K562 (cell line): Measurements from ENCODE around the gene CYBRD1. TPM values are rescaled to one million over a fixed set of nuclear protein-coding genes. Genes with fewer than 3 reads are reported as not detected.

ENCODE experiments used
- ATAC-seq: fragments of 200-7000 bp; cut with Tn5 transposase; 3 replicates; pipeline ENCODE4 v1.9.1; 2020; ENCODE audit warnings: moderate library complexity
- BruUV-seq: library from RNA; stranded (reverse); fragments of 400-500 nt; replicated peaks from 2 replicates; lab custom pipeline; 2021; lab: Mats Ljungman, UMichigan
- CTCF ChIA-PET: fragments of 300-600 bp; formaldehyde crosslinking; extraction: SDS; loops from one replicate; lab custom pipeline; 2021; ENCODE audit warnings: low intra/inter-chr PET ratio; lab: Yijun Ruan, JAX
- POLR2A ChIA-PET: fragments of 300-600, 350-650 bp; sonication (Branson Sonifier 250); formaldehyde crosslinking; extraction: SDS; loops from one replicate; lab custom pipeline; 2021; ENCODE audit warnings: antibody characterized with exemption, inconsistent platforms; lab: Yijun Ruan, JAX
- DNase-seq, 4 experiments: peaks; one replicate each; pipeline versions ENCODE4 v3.0.0 to v3.0.0-alpha.2; 2011 to 2018; ENCODE audit warnings: low spot score in 3 of 4, mixed read lengths in 3 of 4; ENCODE audit errors: extremely low read depth in 1 of 4
- FAIRE-seq: peaks from 2 replicates; lab custom pipeline; 2011; peaks lifted over from hg19 to GRCh38; lab: Jason Lieb, UNC
- H2AFZ ChIP-seq: 2 replicates; pipeline ENCODE4 v1.6.0; 2011; ENCODE audit warnings: low read depth, low read length, control low read depth, inconsistent platforms
- H3K27ac ChIP-seq: fragments of 200-600 bp; 3 replicates; pipeline ENCODE4 v1.8.0; 2011; ENCODE audit warnings: low read depth, mild to moderate bottlenecking, control low read depth, inconsistent platforms, low read length, moderate library complexity, mixed read lengths; ENCODE audit errors: extremely low read depth
- H3K27me3 ChIP-seq, 2 experiments: fragments of 300-600 bp in 1 of 2; 2 replicates in 1 of 2; 3 replicates in 1 of 2; pipeline versions ENCODE4 v1.6.0 to v1.8.0; 2011; ENCODE audit warnings: inconsistent platforms in 2 of 2, low read length in 2 of 2, mild to moderate bottlenecking in 1 of 2, mixed read lengths in 1 of 2, moderate library complexity in 1 of 2; ENCODE audit not compliant: control insufficient read depth in 2 of 2, insufficient read depth in 2 of 2
- H3K36me3 ChIP-seq: fragments of 300-600 bp; 3 replicates; pipeline ENCODE4 v1.8.0; 2011; ENCODE audit warnings: mild to moderate bottlenecking, low read length, inconsistent platforms; ENCODE audit not compliant: control insufficient read depth, insufficient read depth
- H3K4me1 ChIP-seq, 2 experiments: fragments of 200-600 bp in 1 of 2; replicated peaks in 1 of 2; 2 replicates in 1 of 2; 3 replicates in 1 of 2; pipeline versions ENCODE4 v1.5.1 to v1.8.0; 2011; ENCODE audit warnings: inconsistent platforms in 2 of 2, low read length in 2 of 2, mild to moderate bottlenecking in 1 of 2, mixed read lengths in 1 of 2, moderate library complexity in 1 of 2; ENCODE audit not compliant: control insufficient read depth in 2 of 2, insufficient read depth in 2 of 2
- H3K4me2 ChIP-seq: 2 replicates; pipeline ENCODE4 v1.6.1; 2011; ENCODE audit warnings: low read length, control low read depth, inconsistent platforms, mixed read lengths; ENCODE audit not compliant: insufficient read depth
- H3K4me3 ChIP-seq: fragments of 200-600 bp; sonication (generic), shearing (Covaris generic); 2 replicates; pipeline ENCODE4 v1.5.1; 2016; ENCODE audit warnings: control low read depth, inconsistent platforms
- H3K79me2 ChIP-seq: fragments of 200-600 bp; 3 replicates; pipeline ENCODE4 v1.8.0; 2011; ENCODE audit warnings: low read length, inconsistent platforms; ENCODE audit not compliant: control insufficient read depth, insufficient read depth
- H3K9ac ChIP-seq, 2 experiments: 2 replicates each; pipeline versions ENCODE4 v1.6.0 to v1.6.1; 2011; ENCODE audit warnings: low read depth in 2 of 2, low read length in 2 of 2, control low read depth in 1 of 2, inconsistent platforms in 1 of 2, mild to moderate bottlenecking in 1 of 2, mixed read lengths in 1 of 2; ENCODE audit not compliant: insufficient read depth in 1 of 2
- H3K9me1 ChIP-seq: one replicate; pipeline ENCODE4 v1.6.0; 2011; ENCODE audit warnings: inconsistent platforms, mild to moderate bottlenecking, low read length, moderate library complexity; ENCODE audit not compliant: control insufficient read depth, insufficient read depth
- H3K9me3 ChIP-seq: replicated peaks from 2 replicates; pipeline ENCODE4 v1.5.1; 2011; ENCODE audit warnings: low read depth, low read length, inconsistent platforms; ENCODE audit not compliant: control insufficient read depth, insufficient read depth
- H4K20me1 ChIP-seq: replicated peaks from 2 replicates; pipeline ENCODE4 v1.6.1; 2011; ENCODE audit warnings: low read length, inconsistent platforms, mixed read lengths; ENCODE audit not compliant: control insufficient read depth, insufficient read depth
- C11orf30 ChIP-seq: fragments of 450-650 bp; IDR thresholded peaks from 2 replicates; pipeline ENCODE4 v1.6.1; 2016; ENCODE audit warnings: low read depth, mild to moderate bottlenecking
- CSDE1 ChIP-seq, 2 experiments: fragments of 450-650 bp; IDR thresholded peaks; 2 replicates each; pipeline ENCODE4 v1.6.1; 2016; ENCODE audit warnings: mild to moderate bottlenecking in 1 of 2
- ETS2 ChIP-seq: IDR thresholded peaks from 2 replicates; pipeline ENCODE4 v1.6.1; 2016; ENCODE audit warnings: borderline replicate concordance, missing genetic modification characterization, mild to moderate bottlenecking, moderate library complexity, missing compliant biosample characterization; ENCODE audit not compliant: poor library complexity, severe bottlenecking
- EZH2 ChIP-seq: IDR thresholded peaks from 2 replicates; pipeline ENCODE4 v1.6.1; 2012; ENCODE audit warnings: low read depth, mild to moderate bottlenecking, inconsistent platforms, low read length, borderline replicate concordance
- HOXB6 ChIP-seq: fragments of 250-450 bp; sonication (Bioruptor Pico); IDR thresholded peaks from 2 replicates; pipeline ENCODE4 v1.5.1; 2022; ENCODE audit warnings: mild to moderate bottlenecking, borderline replicate concordance
- MCM3 ChIP-seq: fragments of 450-650 bp; IDR thresholded peaks from 2 replicates; pipeline ENCODE4 v1.6.1; 2016
- NFRKB ChIP-seq: fragments of 450-650 bp; IDR thresholded peaks from 2 replicates; pipeline ENCODE4 v1.6.1; 2016; ENCODE audit warnings: low read depth
- PTTG1 ChIP-seq: fragments of 450-650 bp; IDR thresholded peaks from 2 replicates; pipeline ENCODE4 v1.6.1; 2016; ENCODE audit warnings: low read depth, mild to moderate bottlenecking, missing genetic modification characterization, missing compliant biosample characterization
- RBBP5 ChIP-seq: fragments of 200-600 bp; sonication (generic); IDR thresholded peaks from 2 replicates; pipeline ENCODE4 v1.6.1; 2012; ENCODE audit warnings: borderline replicate concordance, mild to moderate bottlenecking, low read length, control low read depth, inconsistent platforms; ENCODE audit not compliant: insufficient read depth, poor library complexity, severe bottlenecking
- SMARCA4 ChIP-seq: fragments of 450-650 bp; IDR thresholded peaks from 2 replicates; pipeline ENCODE4 v1.6.1; 2016
- SREBF1 ChIP-seq: fragments of 150-350 bp; IDR thresholded peaks from 2 replicates; pipeline ENCODE4 v1.6.1; 2014; ENCODE audit warnings: antibody characterized with exemption, low read depth, low read length, borderline replicate concordance
- ZNF121 ChIP-seq: sonication (generic); formaldehyde crosslinking; conservative IDR thresholded peaks from 2 replicates; pipeline ENCODE4 v1.8.0; 2022; ENCODE audit warnings: missing genetic modification reagents
- ZNF174 ChIP-seq: fragments of 250-450 bp; sonication (Bioruptor Pico); IDR thresholded peaks from 2 replicates; pipeline ENCODE4 v1.4.0; 2020; ENCODE audit warnings: mild to moderate bottlenecking
- ZNF445 ChIP-seq: fragments of 250-450 bp; sonication (Bioruptor Pico); IDR thresholded peaks from 2 replicates; pipeline ENCODE4 v1.4.0; 2020; ENCODE audit warnings: low read depth, mild to moderate bottlenecking, moderate library complexity
- ZNF77 ChIP-seq: fragments of 250-450 bp; sonication (Bioruptor Pico); IDR thresholded peaks from 2 replicates; pipeline ENCODE4 v1.5.0; 2020
- ZNF830 ChIP-seq: fragments of 250-450 bp; sonication (Bioruptor Pico); IDR thresholded peaks from 2 replicates; pipeline ENCODE4 v1.5.0; 2021; ENCODE audit warnings: mild to moderate bottlenecking
- WGBS: fragments of 100-300 bp; shearing (Covaris generic); methylation state at CpG from one replicate; pipeline ENCODE4 v1.1.6; 2016; ENCODE audit warnings: low coverage, mixed read lengths; ENCODE audit not compliant: insufficient coverage; ENCODE audit errors: missing lambda C conversion rate; 5-methylcytosine and 5-hydroxymethylcytosine counted together
- in situ Hi-C: fragments of 300-500 bp; cut with MboI; formaldehyde crosslinking; loops from 4 replicates; pipeline ENCODE4 v1.15.0; 2018; ENCODE audit warnings: inconsistent platforms, mixed read lengths
- intact Hi-C: fragments of 100-400 bp; cut with micrococcal nuclease; formaldehyde crosslinking; loops from 2 replicates; pipeline ENCODE4 v1.14.2; 2022
- polyA plus RNA-seq, 8 experiments: library from polyadenylated mRNA; depleted of rRNA in 4 of 8; stranded (reverse) in 5 of 8; unstranded in 3 of 8; fragments of >200 nt; fragmentation: Nextera tagmentation in 2 of 8; fragmentation: Illumina TruSeq in 1 of 8; extraction: Ambion mirVana in 2 of 8; extraction: Trizol in 1 of 8; gene quantifications; 2 replicates each; pipeline versions ENCODE4 v1.2.1 to v1.2.3, GENCODE V29; 2011 to 2014; ENCODE audit warnings: inconsistent platforms in 1 of 8, missing spikeins in 1 of 8
- total RNA-seq, 7 experiments: library from RNA; depleted of rRNA in 6 of 7; stranded (reverse); fragments of >200 nt in 6 of 7; fragmentation: Illumina TruSeq in 2 of 7; extraction: Trizol in 2 of 7; gene quantifications; 2 replicates each; pipeline versions ENCODE4 v1.2.1 to v1.2.3, GENCODE V29; 2011 to 2021; ENCODE audit warnings: low replicate concordance in 1 of 7
- TF ChIP-seq, protein P1 (sequence below), 2 experiments: fragments of 450-650 bp; IDR thresholded peaks; 2 replicates each; pipeline ENCODE4 v1.6.1; 2016
- TF ChIP-seq, protein P2 (sequence below): sonication (generic); formaldehyde crosslinking; IDR thresholded peaks from 2 replicates; pipeline ENCODE4 v1.8.0; 2022; ENCODE audit warnings: missing genetic modification reagents, mild to moderate bottlenecking, moderate library complexity, borderline replicate concordance
- TF ChIP-seq, protein P3 (sequence below): fragments of 450-650 bp; IDR thresholded peaks from 2 replicates; pipeline ENCODE4 v1.6.1; 2018; ENCODE audit not compliant: partially characterized antibody

CYBRD1 gene
- total and polyA plus RNA-seq, 9 of the 15 experiments (the other 6 are each of a cell fraction or from before 2014, with no cell fraction given): 9.6 to 22.4 (median 15.6) TPM

GRCh38 chr2:171531291-171531690, 9.0 kb downstream of the CYBRD1 start:
- Histone ChIP-seq H3K4me2 (no peak overlapping the region), H2AFZ (no peak overlapping the region; the same call in 1 of the 2 replicates), H3K4me3 (no peak overlapping the region), H3K9me1 (no peaks in the 10 kb centered on the region), H3K27me3 (no peaks in the 10 kb centered on the region), H3K9me3 (no peaks in the 10 kb centered on the region), H3K27ac (no peak overlapping the region), H3K4me1 (peaks cover 8 to 13% of the 10 kb centered on the region in 2 experiments; a peak in 4 of 5 replicates), H4K20me1 (no peaks in the 10 kb centered on the region), H3K36me3 (peaks cover 12% of the 10 kb centered on the region; the same call in 2 of the 3 replicates), H3K9ac (no peak overlapping the region), H3K79me2 (peaks cover 38% of the 10 kb centered on the region)
- DNase-seq (peak in 1 of 4 experiments; percentile 41), FAIRE-seq (no peak), ATAC-seq (peak; percentile 9; the same call in 1 of the 3 replicates)
- POLR2A ChIA-PET: interaction anchor here (0.6 to 3.2 kb wide), 7 partner anchors 10 to 1860 kb away, joined by 3 to 23 read pairs (median 3); partner anchors contain the start of gene CYBRD1
- intact Hi-C loops: no loop called here
- whole genome bisulfite sequencing: 20% methylated on average over 7 of the region's 7 CpGs
- BruUV-seq: no TSS peak
- CTCF ChIA-PET: no interaction called here
- in situ Hi-C loops: no loop called here
- TF ChIP-seq NFRKB: no peak
- TF ChIP-seq ZNF830: no peak
- TF ChIP-seq C11orf30: 0 out of 2 replicates have a peak, but pooled peaks have one; percentile 4
- TF ChIP-seq ZNF77 (CRISPR knock-in tag): no peak
- TF ChIP-seq HOXB6 (CRISPR knock-in tag): no peak
- TF ChIP-seq, protein P1, sequence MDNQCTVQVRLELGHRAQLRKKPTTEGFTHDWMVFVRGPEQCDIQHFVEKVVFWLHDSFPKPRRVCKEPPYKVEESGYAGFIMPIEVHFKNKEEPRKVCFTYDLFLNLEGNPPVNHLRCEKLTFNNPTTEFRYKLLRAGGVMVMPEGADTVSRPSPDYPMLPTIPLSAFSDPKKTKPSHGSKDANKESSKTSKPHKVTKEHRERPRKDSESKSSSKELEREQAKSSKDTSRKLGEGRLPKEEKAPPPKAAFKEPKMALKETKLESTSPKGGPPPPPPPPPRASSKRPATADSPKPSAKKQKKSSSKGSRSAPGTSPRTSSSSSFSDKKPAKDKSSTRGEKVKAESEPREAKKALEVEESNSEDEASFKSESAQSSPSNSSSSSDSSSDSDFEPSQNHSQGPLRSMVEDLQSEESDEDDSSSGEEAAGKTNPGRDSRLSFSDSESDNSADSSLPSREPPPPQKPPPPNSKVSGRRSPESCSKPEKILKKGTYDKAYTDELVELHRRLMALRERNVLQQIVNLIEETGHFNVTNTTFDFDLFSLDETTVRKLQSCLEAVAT (IDR thresholded peaks at IDR 0.05): no peak
- no peak for TF ChIP-seq CSDE1 (IDR thresholded peaks at IDR 0.05)
- TF ChIP-seq, protein P2, sequence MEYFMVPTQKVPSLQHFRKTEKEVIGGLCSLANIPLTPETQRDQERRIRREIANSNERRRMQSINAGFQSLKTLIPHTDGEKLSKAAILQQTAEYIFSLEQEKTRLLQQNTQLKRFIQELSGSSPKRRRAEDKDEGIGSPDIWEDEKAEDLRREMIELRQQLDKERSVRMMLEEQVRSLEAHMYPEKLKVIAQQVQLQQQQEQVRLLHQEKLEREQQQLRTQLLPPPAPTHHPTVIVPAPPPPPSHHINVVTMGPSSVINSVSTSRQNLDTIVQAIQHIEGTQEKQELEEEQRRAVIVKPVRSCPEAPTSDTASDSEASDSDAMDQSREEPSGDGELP: no peak
- TF ChIP-seq ZNF121 (CRISPR knock-in tag): no peak
- TF ChIP-seq, protein P3, sequence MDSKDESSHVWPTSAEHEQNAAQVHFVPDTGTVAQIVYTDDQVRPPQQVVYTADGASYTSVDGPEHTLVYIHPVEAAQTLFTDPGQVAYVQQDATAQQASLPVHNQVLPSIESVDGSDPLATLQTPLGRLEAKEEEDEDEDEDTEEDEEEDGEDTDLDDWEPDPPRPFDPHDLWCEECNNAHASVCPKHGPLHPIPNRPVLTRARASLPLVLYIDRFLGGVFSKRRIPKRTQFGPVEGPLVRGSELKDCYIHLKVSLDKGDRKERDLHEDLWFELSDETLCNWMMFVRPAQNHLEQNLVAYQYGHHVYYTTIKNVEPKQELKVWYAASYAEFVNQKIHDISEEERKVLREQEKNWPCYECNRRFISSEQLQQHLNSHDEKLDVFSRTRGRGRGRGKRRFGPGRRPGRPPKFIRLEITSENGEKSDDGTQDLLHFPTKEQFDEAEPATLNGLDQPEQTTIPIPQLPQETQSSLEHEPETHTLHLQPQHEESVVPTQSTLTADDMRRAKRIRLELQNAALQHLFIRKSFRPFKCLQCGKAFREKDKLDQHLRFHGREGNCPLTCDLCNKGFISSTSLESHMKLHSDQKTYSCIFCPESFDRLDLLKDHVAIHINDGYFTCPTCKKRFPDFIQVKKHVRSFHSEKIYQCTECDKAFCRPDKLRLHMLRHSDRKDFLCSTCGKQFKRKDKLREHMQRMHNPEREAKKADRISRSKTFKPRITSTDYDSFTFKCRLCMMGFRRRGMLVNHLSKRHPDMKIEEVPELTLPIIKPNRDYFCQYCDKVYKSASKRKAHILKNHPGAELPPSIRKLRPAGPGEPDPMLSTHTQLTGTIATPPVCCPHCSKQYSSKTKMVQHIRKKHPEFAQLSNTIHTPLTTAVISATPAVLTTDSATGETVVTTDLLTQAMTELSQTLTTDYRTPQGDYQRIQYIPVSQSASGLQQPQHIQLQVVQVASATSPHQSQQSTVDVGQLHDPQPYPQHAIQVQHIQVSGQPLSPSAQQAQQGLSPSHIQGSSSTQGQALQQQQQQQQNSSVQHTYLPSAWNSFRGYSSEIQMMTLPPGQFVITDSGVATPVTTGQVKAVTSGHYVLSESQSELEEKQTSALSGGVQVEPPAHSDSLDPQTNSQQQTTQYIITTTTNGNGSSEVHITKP: no peak
- no peak for TF ChIP-seq ETS2
- TF ChIP-seq PTTG1: no peak
- TF ChIP-seq ZNF174 (CRISPR knock-in tag): no peak
- TF ChIP-seq EZH2: no peak
- TF ChIP-seq RBBP5: no peak
- TF ChIP-seq SMARCA4: 0 out of 2 replicates have a peak, but pooled peaks have one; percentile 18
- TF ChIP-seq ZNF445 (CRISPR knock-in tag): no peak
- TF ChIP-seq SREBF1: no peak
- no peak for TF ChIP-seq MCM3
